ENCODE data around the gene ZNF827.

The ZNF827 gene

GRCh38 chr4:145883101-145883694 is 55.4 kb downstream of the ZNF827 start:
- no peak for TF ChIP-seq CTCF (IDR thresholded peaks at IDR 0.05)
- Histone ChIP-seq H3K27me3 (no peaks in the 10 kb centered on the region), H3K4me3 (no peak overlapping the region), H3K9me3 (no peaks in the 10 kb centered on the region), H3K36me3 (peaks cover 0 to 7% (median 0%) of the 10 kb centered on the region in 3 donors), H3K4me1 (peaks cover 0 to 65% (median 53%) of the 10 kb centered on the region in 4 donors), H3K27ac (no peak overlapping the region)
- intact Hi-C loops (cut with DNase I; ENCODE audit: low total_unique reads), result loop anchor here (10.0 kb wide), 1 partner anchor 52 kb away; the partner anchor contains the start of gene ZNF827
- DNase-seq, result no peak

- intact Hi-C loops (cut with DNase I; ENCODE audit: low total_unique reads), result loop anchor here (10.0 kb wide), 1 partner anchor 52 kb away; the partner anchor contains the start of gene ZNF827
- H3K27me3 ChIP-seq, result no peaks in the 10 kb centered on the region
- H3K36me3 ChIP-seq, result peaks cover 0 to 7% (median 0%) of the 10 kb centered on the region in 3 donors
- H3K9me3 ChIP-seq, result no peaks in the 10 kb centered on the region
- no peak for DNase-seq
- no peak for TF ChIP-seq CTCF (IDR thresholded peaks at IDR 0.05)
- H3K4me1 ChIP-seq, result peaks cover 0 to 67% (median 52%) of the 10 kb centered on the region in 4 donors
- no peak overlapping the region for H3K4me3 ChIP-seq
- H3K27ac ChIP-seq, result no peak overlapping the region
Observed at GRCh38 chr4:145882604-145883003, 56.0 kb downstream of the ZNF827 start.

GRCh38 chr4:145881989-145882388 is 56.6 kb downstream of the ZNF827 start:
- Histone ChIP-seq H3K9me3 (no peaks in the 10 kb centered on the region), H3K27me3 (no peaks in the 10 kb centered on the region), H3K4me3 (no peak overlapping the region), H3K27ac (peak overlapping the region; percentile 15 to 65), H3K4me1 (peaks cover 0 to 64% (median 47%) of the 10 kb centered on the region in 4 donors), H3K36me3 (peaks cover 0 to 7% (median 0%) of the 10 kb centered on the region in 3 donors)
- no peak for TF ChIP-seq CTCF (IDR thresholded peaks at IDR 0.05)
- DNase-seq, result no peak
- intact Hi-C loops (cut with DNase I; ENCODE audit: low total_unique reads), result loop anchor here (10.0 kb wide), 1 partner anchor 53 kb away; the partner anchor contains the start of gene ZNF827

- no peaks in the 10 kb centered on the region for H3K9me3 ChIP-seq
- H3K4me1 ChIP-seq, result peaks cover 0 to 60% (median 44%) of the 10 kb centered on the region in 4 donors
- peaks cover 0 to 7% (median 0%) of the 10 kb centered on the region in 3 donors for H3K36me3 ChIP-seq
- DNase-seq, result no peak
- no peaks in the 10 kb centered on the region for H3K27me3 ChIP-seq
- intact Hi-C loops (cut with DNase I; ENCODE audit: low total_unique reads), result loop anchor here (10.0 kb wide), 1 partner anchor 53 kb away; the partner anchor contains the start of gene ZNF827
- H3K27ac ChIP-seq, result peak overlapping the region; percentile 15 to 65
- no peak for TF ChIP-seq CTCF (IDR thresholded peaks at IDR 0.05)
- H3K4me3 ChIP-seq, result no peak overlapping the region
Observed at GRCh38 chr4:145881576-145881975, 57.0 kb downstream of the ZNF827 start.

- intact Hi-C loops (cut with DNase I; ENCODE audit: low total_unique reads), result loop anchor here (10.0 kb wide), 1 partner anchor 54 kb away; the partner anchor contains the start of gene ZNF827
- DNase-seq, result no peak
- Histone ChIP-seq H3K4me3 (no peak overlapping the region), H3K4me1 (peaks cover 0 to 49% (median 39%) of the 10 kb centered on the region in 4 donors), H3K9me3 (no peaks in the 10 kb centered on the region), H3K27me3 (no peaks in the 10 kb centered on the region), H3K36me3 (peaks cover 0 to 2% (median 0%) of the 10 kb centered on the region in 3 donors), H3K27ac (peak overlapping the region; percentile 38 to 65)
- TF ChIP-seq CTCF (IDR thresholded peaks at IDR 0.05), result no peak
Observed at GRCh38 chr4:145880355-145880960, 58.2 kb downstream of the ZNF827 start.
